Adrenal gland (tissue), 12 donors: ENCODE results near the gene KAZN. TPM values are rescaled to one million over a fixed set of nuclear protein-coding genes. Genes with fewer than 3 reads are reported as not detected.

Experiments
- DNase-seq, 7 donors: peaks; one replicate each; pipeline ENCODE4 v3.0.0-alpha.2; 2019 to 2020
- H3K27ac ChIP-seq, 5 donors: fragments of 200-600 bp; sonication (generic) in 4 of 5; 1 replicate in 3 of 5; 2 replicates in 2 of 5; pipeline versions ENCODE4 v1.5.1 to v1.8.0; 2016 to 2020; ENCODE audit warnings: mild to moderate bottlenecking in 1 of 5
- H3K27me3 ChIP-seq: fragments of 200-600 bp; 2 replicates; pipeline ENCODE4 v1.8.0; 2021
- H3K36me3 ChIP-seq, 2 donors: fragments of 200-600 bp; replicated peaks in 1 of 2; 1 replicate in 1 of 2; 2 replicates in 1 of 2; pipeline versions ENCODE4 v1.5.1 to v1.8.0; 2018 to 2022
- H3K4me1 ChIP-seq, 2 donors: fragments of 200-600 bp; replicated peaks in 1 of 2; 1 replicate in 1 of 2; 2 replicates in 1 of 2; pipeline versions ENCODE4 v1.5.1 to v1.8.0; 2018 to 2021
- H3K4me3 ChIP-seq, 4 donors: fragments of 200-600 bp; sonication (generic) in 3 of 4; one replicate each; pipeline ENCODE4 v1.5.1; 2016 to 2018
- H3K9me3 ChIP-seq, 3 donors: fragments of 200-600 bp; sonication (generic) in 1 of 3; replicated peaks in 1 of 3; 1 replicate in 2 of 3; 2 replicates in 1 of 3; pipeline versions ENCODE4 v1.5.1 to v1.8.0; 2016 to 2021
- CTCF ChIP-seq, 6 experiments: fragments of 450-650 bp in 4 of 6; fragments of 200-600 bp in 2 of 6; sonication (generic) in 1 of 6; IDR thresholded peaks; 1 replicate in 5 of 6; 2 replicates in 1 of 6; pipeline versions ENCODE4 v1.5.1 to v1.8.0; 2016 to 2021; ENCODE audit warnings: antibody characterized with exemption in 6 of 6, mild to moderate bottlenecking in 2 of 6, moderate library complexity in 1 of 6
- POLR2A ChIP-seq, 2 donors: fragments of 450-650 bp; IDR thresholded peaks; one replicate each; pipeline ENCODE4 v1.6.1; 2017; ENCODE audit warnings: antibody characterized with exemption in 2 of 2, mild to moderate bottlenecking in 2 of 2, moderate library complexity in 1 of 2
- WGBS, 4 donors: extraction: QIAGEN DNeasy Blood & Tissue Kit in 2 of 4; methylation state at CpG; one replicate each; pipeline versions ENCODE4 v1.1.5 to v1.1.7; 2013 to 2017; 5-methylcytosine and 5-hydroxymethylcytosine counted together
- intact Hi-C, 2 donors: fragments of 100-400 bp; cut with DNase I; formaldehyde crosslinking; loops; one replicate each; pipeline versions ENCODE4 v1.14.1 to v1.15.0; 2022 to 2023
- polyA plus RNA-seq, 3 donors: library from polyadenylated mRNA; stranded (reverse); fragments of 200-250 nt in 2 of 3; fragments of 350-450 nt in 1 of 3; fragmentation: Illumina TruSeq in 1 of 3; extraction: RNeasy Lipid Tissue Mini Kit (QIAGEN cat#74804) in 1 of 3; gene quantifications; one replicate each; pipeline ENCODE4 v1.2.3, GENCODE V29; 2013 to 2014
- total RNA-seq, 9 donors: library from RNA; depleted of rRNA in 4 of 9; stranded (reverse); fragments of >200 nt in 4 of 9; fragments of 120-200 nt in 1 of 9; fragmentation: NEBNext Ultra II Directional in 1 of 9; extraction: Animal tissue kit (Norgen Biotek cat#: 25700) in 1 of 9; gene quantifications; one replicate each; pipeline versions ENCODE4 v1.1.0 to v1.2.4, GENCODE V29; 2013 to 2023
- donor health status: healthy with polysubstance abuse.
- donor health status: Bipolar disorder and iron deficiency.
- donor health status: DM: yes; HTN: yes; CAD: no.
- donor health status: DM: no; HTN: no; CAD: no.
- donor health status: DM: no; HTN: no; CAD: no.
- donor health status: DM: yes; HTN: yes; CAD: no.

The KAZN gene
- total and polyA plus RNA-seq, 12 donors: 5.9 to 63.4 (median 29.5) TPM

GRCh38 chr1:14724246-14724645 is 125.8 kb downstream of the KAZN start:
- 60 to 75% (median 71%) methylated on average over 5 of the region's 5 CpGs for WGBS, 4 donors
- H3K4me1 ChIP-seq: no peaks in the 10 kb centered on the region
- no peaks in the 10 kb centered on the region for H3K36me3 ChIP-seq
- no peaks in the 10 kb centered on the region for H3K9me3 ChIP-seq
- TF ChIP-seq POLR2A (IDR thresholded peaks at IDR 0.05) (no peak), CTCF (IDR thresholded peaks at IDR 0.05) (no peak)
- no peak overlapping the region for H3K27ac ChIP-seq
- intact Hi-C loops: no loop called here
- H3K4me3 ChIP-seq: no peak overlapping the region
- no peaks in the 10 kb centered on the region for H3K27me3 ChIP-seq
- no peak for DNase-seq

GRCh38 chr1:14724678-14725077 is 126.2 kb downstream of the KAZN start:
- Histone ChIP-seq H3K27ac (no peak overlapping the region), H3K4me3 (no peak overlapping the region), H3K9me3 (no peaks in the 10 kb centered on the region), H3K4me1 (no peaks in the 10 kb centered on the region), H3K27me3 (no peaks in the 10 kb centered on the region), H3K36me3 (no peaks in the 10 kb centered on the region)
- intact Hi-C loops: no loop called here
- TF ChIP-seq POLR2A (IDR thresholded peaks at IDR 0.05) (no peak), CTCF (IDR thresholded peaks at IDR 0.05) (no peak)
- WGBS, 4 donors: 52 to 62% (median 57%) methylated on average over 7 of the region's 7 CpGs
- DNase-seq: no peak

- TF ChIP-seq POLR2A (IDR thresholded peaks at IDR 0.05) (no peak), CTCF (IDR thresholded peaks at IDR 0.05) (no peak)
- no peak overlapping the region for H3K27ac ChIP-seq
- H3K4me1 ChIP-seq: no peaks in the 10 kb centered on the region
- intact Hi-C loops: no loop called here
- H3K9me3 ChIP-seq: no peaks in the 10 kb centered on the region
- H3K36me3 ChIP-seq: no peaks in the 10 kb centered on the region
- DNase-seq: no peak
- H3K27me3 ChIP-seq: no peaks in the 10 kb centered on the region
- WGBS, 4 donors: 86 to 100% (median 95%) methylated on average over 1 of the region's 1 CpG
- no peak overlapping the region for H3K4me3 ChIP-seq
Measured at GRCh38 chr1:14725238-14725637, 126.8 kb downstream of the KAZN start.

- 39 to 62% (median 58%) methylated on average over 2 of the region's 2 CpGs; no CpG with 5 or more reads in 1 of the 4 donors for WGBS, 4 donors
- H3K27ac ChIP-seq: no peak overlapping the region
- no peak overlapping the region for H3K4me3 ChIP-seq
- no peak for DNase-seq
- H3K36me3 ChIP-seq: no peaks in the 10 kb centered on the region
- TF ChIP-seq POLR2A (IDR thresholded peaks at IDR 0.05) (no peak), CTCF (IDR thresholded peaks at IDR 0.05) (no peak)
- intact Hi-C loops: no loop called here
- no peaks in the 10 kb centered on the region for H3K4me1 ChIP-seq
- no peaks in the 10 kb centered on the region for H3K9me3 ChIP-seq
- no peaks in the 10 kb centered on the region for H3K27me3 ChIP-seq
Measured at GRCh38 chr1:14725695-14726094, 127.2 kb downstream of the KAZN start.
